Left cardiac atrium (tissue), 4 donors: ENCODE results near the gene ZCRB1. TPM values are rescaled to one million over a fixed set of nuclear protein-coding genes. Genes with fewer than 3 reads are reported as not detected.
A peak's percentile ranks its signal among the peaks of the same experiment; 100 is the strongest.
"Not testable (repeated sequence)": the region's sequence is repeated elsewhere in the genome, so short reads cannot be mapped to it uniquely, and the experiment has no call there.

Source experiments
- ATAC-seq, 2 donors: fragments of 200-7000 bp; cut with Tn5 transposase; one replicate each; pipeline ENCODE4 v1.9.1; 2020; ENCODE audit warnings: mild to moderate bottlenecking in 2 of 2, moderate library complexity in 2 of 2
- DNase-seq: peaks from one replicate; pipeline ENCODE4 v3.0.0-alpha.2; 2020
- intact Hi-C, 2 donors: fragments of 100-400 bp; cut with DNase I; formaldehyde crosslinking; loops; one replicate each; pipeline versions ENCODE4 v1.14.1 to v1.15.1; 2022 to 2023
- total RNA-seq, 2 donors: library from RNA; stranded (reverse); fragmentation: NEBNext Ultra II Directional; extraction: Animal tissue kit (Norgen Biotek cat#: 25700); gene quantifications; one replicate each; pipeline ENCODE4 v1.2.1, GENCODE V29; 2021
- donor health status: DM: no; HTN: yes; CAD: no.
- donor health status: DM: no; HTN: yes; CAD: no; lungs with severe emphysema.
- donor health status: DM: yes; HTN: yes; CAD: no.
- donor health status: Dilated cardiomyopathy.

The ZCRB1 gene
- total RNA-seq, 2 donors from 2014 or later = 46.6 to 51.8 TPM

GRCh38 chr12:42332301-42333285 lies 6.7 kb upstream of the ZCRB1 start:
- DNase-seq = no peak
- peak in 1 of 2 donors; percentile 41 for ATAC-seq
- intact Hi-C loops = loop anchor here in 1 of 2 donors (2.0 to 5.0 kb wide), 2 partner anchors 202 to 310 kb away; no protein-coding TSS in a partner anchor

- not testable (repeated sequence) for DNase-seq, ATAC-seq
- intact Hi-C loops = loop anchor here in 1 of 2 donors (5.0 kb wide), 1 partner anchor 308 kb away; no protein-coding TSS in a partner anchor
Measured at GRCh38 chr12:42330097-42330496, 4.2 kb upstream of the ZCRB1 start.

- intact Hi-C loops = loop anchor here (5.0 to 10.0 kb wide), 2 partner anchors 92 to 195 kb away; partner anchors contain the start of gene YAF2 (in 1 of the 2)
- ATAC-seq (no peak), DNase-seq (no peak)
Measured at GRCh38 chr12:42327227-42327590, 1.3 kb upstream of the ZCRB1 start.

GRCh38 chr12:42326541-42327226 lies 790 bp upstream of the ZCRB1 start:
- peak in 1 of 2 donors; percentile 10 for ATAC-seq

GRCh38 chr12:42325326-42325652 lies 605 bp downstream of the ZCRB1 start:
- DNase-seq (no peak), ATAC-seq (no peak)
- intact Hi-C loops = loop anchor here (5.0 to 10.0 kb wide), 2 partner anchors 90 to 193 kb away; partner anchors contain the start of gene YAF2 (in 1 of the 2)

More at GRCh38 chr12:42326541-42327226, 790 bp upstream of the ZCRB1 start:
- intact Hi-C loops = loop anchor here (5.0 to 10.0 kb wide), 2 partner anchors 92 to 194 kb away; partner anchors contain the start of gene YAF2 (in 1 of the 2)
- no peak for DNase-seq

GRCh38 chr12:42323856-42324255 lies 2.0 kb downstream of the ZCRB1 start:
- intact Hi-C loops = loop anchor here in 1 of 2 donors (10.0 kb wide), 1 partner anchor 89 kb away; the partner anchor contains the start of gene YAF2
- ATAC-seq (no peak), DNase-seq (no peak)

GRCh38 chr12:42322567-42322966 lies 3.3 kb downstream of the ZCRB1 start:
- intact Hi-C loops = loop anchor here in 1 of 2 donors (10.0 kb wide), 1 partner anchor 88 kb away; the partner anchor contains the start of gene YAF2
- DNase-seq (no peak), ATAC-seq (no peak)

- ATAC-seq (no peak), DNase-seq (no peak)
- intact Hi-C loops = loop anchor here in 1 of 2 donors (10.0 kb wide), 1 partner anchor 86 kb away; the partner anchor contains the start of gene YAF2
Measured at GRCh38 chr12:42320796-42321195, 5.1 kb downstream of the ZCRB1 start.

- ATAC-seq (no peak), DNase-seq (no peak)
- intact Hi-C loops = no loop called here
Measured at GRCh38 chr12:42315108-42315507, 10.8 kb downstream of the ZCRB1 start.

GRCh38 chr12:42309996-42310395 lies 15.9 kb downstream of the ZCRB1 start:
- ATAC-seq = no peak
- no peak for DNase-seq
- intact Hi-C loops = no loop called here

- intact Hi-C loops = no loop called here
- no peak for DNase-seq
- no peak for ATAC-seq
Measured at GRCh38 chr12:42308390-42308789, 17.5 kb downstream of the ZCRB1 start.

- intact Hi-C loops = no loop called here
- no peak for ATAC-seq
- DNase-seq = no peak
Measured at GRCh38 chr12:42306297-42306696, 19.6 kb downstream of the ZCRB1 start.

GRCh38 chr12:42299392-42300308 lies 26.2 kb downstream of the ZCRB1 start:
- DNase-seq (no peak), ATAC-seq (no peak)
- intact Hi-C loops = no loop called here

GRCh38 chr12:42298887-42299286 lies 27.0 kb downstream of the ZCRB1 start:
- DNase-seq = no peak
- intact Hi-C loops = no loop called here
- ATAC-seq = no peak

- intact Hi-C loops = no loop called here
Measured at GRCh38 chr12:42296503-42297109, 29.3 kb downstream of the ZCRB1 start.

GRCh38 chr12:42291680-42292079 lies 34.2 kb downstream of the ZCRB1 start:
- intact Hi-C loops = no loop called here
- ATAC-seq = no peak
- DNase-seq = no peak

More at GRCh38 chr12:42296503-42297109, 29.3 kb downstream of the ZCRB1 start:
- no peak for DNase-seq
- ATAC-seq = no peak

GRCh38 chr12:42288544-42288943 lies 37.4 kb downstream of the ZCRB1 start:
- DNase-seq (no peak), ATAC-seq (no peak)
- intact Hi-C loops = no loop called here

GRCh38 chr12:42286741-42287140 lies 39.2 kb downstream of the ZCRB1 start:
- intact Hi-C loops = no loop called here
- DNase-seq = no peak
- ATAC-seq = no peak
